HG03378 (cell line): Measurements from ENCODE around the gene GPR15.

Experiments used
- ATAC-seq: cut with Tn5 transposase; IDR thresholded peaks from one replicate; pipeline ENCODE4 v1.9.1; 2021; ENCODE audit warnings: mild to moderate bottlenecking, moderate library complexity; ENCODE audit not compliant: unreplicated experiment

GPR15 gene

GRCh38 chr3:98529856-98530459 is 1.8 kb upstream of the GPR15 start:
- ATAC-seq = no peak

GRCh38 chr3:98530676-98531075 is 1.1 kb upstream of the GPR15 start:
- no peak for ATAC-seq

GRCh38 chr3:98532275-98532637 is 478 bp downstream of the GPR15 start:
- ATAC-seq = no peak

- no peak for ATAC-seq
Measured at GRCh38 chr3:98532709-98533571, 1.2 kb downstream of the GPR15 start.

- no peak for ATAC-seq
Measured at GRCh38 chr3:98534168-98534567, 2.4 kb downstream of the GPR15 start.

GRCh38 chr3:98534734-98535133 is 3.0 kb downstream of the GPR15 start:
- ATAC-seq = no peak

GRCh38 chr3:98536456-98537017 is 4.8 kb downstream of the GPR15 start:
- peak; percentile 85 for ATAC-seq

- peak; percentile 48 for ATAC-seq
Measured at GRCh38 chr3:98540346-98540745, 8.6 kb downstream of the GPR15 start.

- no peak for ATAC-seq
Measured at GRCh38 chr3:98541695-98542094, 9.9 kb downstream of the GPR15 start.

GRCh38 chr3:98542623-98543022 is 10.8 kb downstream of the GPR15 start:
- ATAC-seq = no peak

GRCh38 chr3:98545940-98546339 is 14.2 kb downstream of the GPR15 start:
- peak; percentile 64 for ATAC-seq

- no peak for ATAC-seq
Measured at GRCh38 chr3:98548544-98548943, 16.8 kb downstream of the GPR15 start.

- ATAC-seq = no peak
Measured at GRCh38 chr3:98550833-98551232, 19.1 kb downstream of the GPR15 start.

GRCh38 chr3:98551236-98551635 is 19.5 kb downstream of the GPR15 start:
- no peak for ATAC-seq

GRCh38 chr3:98551754-98552153 is 20.0 kb downstream of the GPR15 start:
- no peak for ATAC-seq

- no peak for ATAC-seq
Measured at GRCh38 chr3:98552232-98553020, 20.6 kb downstream of the GPR15 start.

- ATAC-seq = no peak
Measured at GRCh38 chr3:98553021-98553563, 21.3 kb downstream of the GPR15 start.

- ATAC-seq = no peak
Measured at GRCh38 chr3:98553753-98554152, 22.0 kb downstream of the GPR15 start.

GRCh38 chr3:98554580-98554979 is 22.8 kb downstream of the GPR15 start:
- ATAC-seq = no peak

GRCh38 chr3:98555025-98555379 is 23.2 kb downstream of the GPR15 start:
- no peak for ATAC-seq
